ENCODE measurements around the gene PRDX1. TPM values are rescaled to one million over a fixed set of nuclear protein-coding genes. Genes with fewer than 3 reads are reported as not detected.

Gene PRDX1
- total and polyA plus RNA-seq, 2 of the 13 experiments (the other 11 are each of a cell fraction or from before 2014, with no cell fraction given): 761 to 1,898 TPM

DNA sequence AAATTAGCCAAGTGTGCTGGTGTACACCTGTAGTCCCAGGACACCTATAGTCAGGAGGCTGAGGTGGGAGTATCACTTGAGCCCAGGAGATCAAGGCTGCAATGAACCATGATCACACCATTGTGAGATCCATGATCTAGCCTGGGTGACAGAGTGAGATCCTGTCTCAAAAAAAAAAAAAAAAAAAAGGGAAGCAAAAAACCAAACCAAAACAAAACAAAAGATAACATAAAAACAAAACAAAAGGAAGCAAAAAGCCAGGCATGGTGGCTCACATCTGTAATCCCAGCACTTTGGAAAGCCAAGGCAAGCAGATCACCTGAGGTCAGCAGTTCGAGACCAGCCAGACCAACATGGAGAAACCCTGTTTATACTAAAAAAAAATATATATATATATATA is 19.5 kb upstream of the PRDX1 start:
- 95% methylated on average over 1 of the region's 1 CpG for WGBS (ENCODE audit: low lambda C conversion rate)
- CTCF ChIA-PET (ENCODE audit: low intra/inter-chr PET ratio, low total read pairs): no interaction called here
- Histone ChIP-seq H3K9me3 (ENCODE audit: low read length) (no peaks in the 10 kb centered on the region), H3K79me2 (ENCODE audit: insufficient read depth, low read length) (no peaks in the 10 kb centered on the region), H4K20me1 (ENCODE audit: insufficient read depth, low read length) (no peaks in the 10 kb centered on the region), H3K9ac (ENCODE audit: insufficient read depth, low read depth, low read length) (no peak overlapping the region), H3K36me3 (replicated peaks in 1 of 2; ENCODE audit: control insufficient read depth in 1 of 2, insufficient read depth in 2 of 2, low read length in 2 of 2) (no peaks in the 10 kb centered on the region), H3K27ac (ENCODE audit: extremely low read length, insufficient read depth, low read length) (no peak overlapping the region), H2AFZ (ENCODE audit: low read length) (no peak overlapping the region), H3K4me3 (replicated peaks in 1 of 3; ENCODE audit: insufficient read depth in 1 of 3, low read depth in 2 of 3, low read length in 3 of 3) (no peak overlapping the region), H3K4me1 (ENCODE audit: insufficient read depth, low read length) (peaks cover 62% of the 10 kb centered on the region), H3K4me2 (ENCODE audit: low read depth, low read length) (no peak overlapping the region), H3K27me3 (ENCODE audit: control insufficient read depth in 1 of 2, insufficient read depth in 2 of 2, low read length in 2 of 2) (no peaks in the 10 kb centered on the region)
- no TSS peak for BruUV-seq (replicated peaks)
- in situ Hi-C loops (cut with HindIII; ENCODE audit: extremely low pct_ligation_motif_present, low pct_unique_long_range_greater_than_20kb): no loop called here
- POLR2A ChIA-PET: interaction anchor here (2.0 to 29.7 kb wide), 4 partner anchors 10 to 41 kb away, joined by 27 to 690 read pairs (median 45); partner anchors contain the start of genes AKR1A1, CCDC163, MMACHC and PRDX1
- no peak for DNase-seq (ENCODE audit: low spot score)
- no peak for FAIRE-seq
- no peak for ATAC-seq
- no peak for TF ChIP-seq SRF (IDR thresholded peaks at IDR 0.05; ENCODE audit: low read depth, low read length)
- TF ChIP-seq ZBTB1 (CRISPR knock-in tag; IDR thresholded peaks at IDR 0.05; ENCODE audit: borderline replicate concordance): no peak
- TF ChIP-seq PLRG1 (conservative IDR thresholded peaks at IDR 0.05): no peak
- TF ChIP-seq YEATS4 (CRISPR knock-in tag; IDR thresholded peaks at IDR 0.05; ENCODE audit: borderline replicate concordance): no peak
- no peak for TF ChIP-seq ZNF329 (CRISPR knock-in tag; IDR thresholded peaks at IDR 0.05; ENCODE audit: low read depth)
- TF ChIP-seq TMF1 (CRISPR knock-in tag; IDR thresholded peaks at IDR 0.05; ENCODE audit: low read depth): no peak
- no peak for TF ChIP-seq NBN (conservative IDR thresholded peaks at IDR 0.05)
- TF ChIP-seq, protein P1, sequence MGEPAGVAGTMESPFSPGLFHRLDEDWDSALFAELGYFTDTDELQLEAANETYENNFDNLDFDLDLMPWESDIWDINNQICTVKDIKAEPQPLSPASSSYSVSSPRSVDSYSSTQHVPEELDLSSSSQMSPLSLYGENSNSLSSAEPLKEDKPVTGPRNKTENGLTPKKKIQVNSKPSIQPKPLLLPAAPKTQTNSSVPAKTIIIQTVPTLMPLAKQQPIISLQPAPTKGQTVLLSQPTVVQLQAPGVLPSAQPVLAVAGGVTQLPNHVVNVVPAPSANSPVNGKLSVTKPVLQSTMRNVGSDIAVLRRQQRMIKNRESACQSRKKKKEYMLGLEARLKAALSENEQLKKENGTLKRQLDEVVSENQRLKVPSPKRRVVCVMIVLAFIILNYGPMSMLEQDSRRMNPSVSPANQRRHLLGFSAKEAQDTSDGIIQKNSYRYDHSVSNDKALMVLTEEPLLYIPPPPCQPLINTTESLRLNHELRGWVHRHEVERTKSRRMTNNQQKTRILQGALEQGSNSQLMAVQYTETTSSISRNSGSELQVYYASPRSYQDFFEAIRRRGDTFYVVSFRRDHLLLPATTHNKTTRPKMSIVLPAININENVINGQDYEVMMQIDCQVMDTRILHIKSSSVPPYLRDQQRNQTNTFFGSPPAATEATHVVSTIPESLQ (CRISPR knock-in tag; conservative IDR thresholded peaks at IDR 0.05): no peak
- TF ChIP-seq ZNF607 (CRISPR knock-in tag; IDR thresholded peaks at IDR 0.05; ENCODE audit: borderline replicate concordance): no peak
- TF ChIP-seq ZBTB38 (CRISPR knock-in tag; IDR thresholded peaks at IDR 0.05): no peak
- TF ChIP-seq ZNF3 (CRISPR knock-in tag; IDR thresholded peaks at IDR 0.05): no peak
- TF ChIP-seq ZSCAN29 (CRISPR knock-in tag; conservative IDR thresholded peaks at IDR 0.05): no peak
- TF ChIP-seq SALL1 (CRISPR knock-in tag; IDR thresholded peaks at IDR 0.05): no peak
- TF ChIP-seq ZIK1 (CRISPR knock-in tag; IDR thresholded peaks at IDR 0.05; ENCODE audit: borderline replicate concordance, low read depth): no peak
- TF ChIP-seq ZNF850 (CRISPR knock-in tag; conservative IDR thresholded peaks at IDR 0.05): no peak
- no peak for TF ChIP-seq FOXP1 (IDR thresholded peaks at IDR 0.05)
- TF ChIP-seq FOXP1 (CRISPR knock-in tag; IDR thresholded peaks at IDR 0.05): no peak
- TF ChIP-seq, protein P2, sequence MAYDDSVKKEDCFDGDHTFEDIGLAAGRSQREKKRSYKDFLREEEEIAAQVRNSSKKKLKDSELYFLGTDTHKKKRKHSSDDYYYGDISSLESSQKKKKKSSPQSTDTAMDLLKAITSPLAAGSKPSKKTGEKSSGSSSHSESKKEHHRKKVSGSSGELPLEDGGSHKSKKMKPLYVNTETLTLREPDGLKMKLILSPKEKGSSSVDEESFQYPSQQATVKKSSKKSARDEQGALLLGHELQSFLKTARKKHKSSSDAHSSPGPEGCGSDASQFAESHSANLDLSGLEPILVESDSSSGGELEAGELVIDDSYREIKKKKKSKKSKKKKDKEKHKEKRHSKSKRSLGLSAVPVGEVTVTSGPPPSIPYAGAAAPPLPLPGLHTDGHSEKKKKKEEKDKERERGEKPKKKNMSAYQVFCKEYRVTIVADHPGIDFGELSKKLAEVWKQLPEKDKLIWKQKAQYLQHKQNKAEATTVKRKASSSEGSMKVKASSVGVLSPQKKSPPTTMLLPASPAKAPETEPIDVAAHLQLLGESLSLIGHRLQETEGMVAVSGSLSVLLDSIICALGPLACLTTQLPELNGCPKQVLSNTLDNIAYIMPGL (CRISPR knock-in tag; IDR thresholded peaks at IDR 0.05; ENCODE audit: borderline replicate concordance in 1 of 2, low read depth in 1 of 2): no peak
- TF ChIP-seq THAP11 (CRISPR knock-in tag; IDR thresholded peaks at IDR 0.05): no peak
- intact Hi-C loops (cut with micrococcal nuclease; ENCODE audit: unreplicated experiment): no loop called here

Measured in HepG2 (cell line).